Loucy (cell line): ENCODE results near the gene CD300LG.
A peak's percentile ranks its signal among the peaks of the same experiment; 100 is the strongest.

Experiments
- EZH2phosphoT487 ChIP-seq: fragments of 200-600 bp; IDR thresholded peaks from 2 replicates; pipeline ENCODE4 v1.6.1; 2018; ENCODE audit warnings: antibody characterized with exemption, mild to moderate bottlenecking, moderate library complexity, borderline replicate concordance
- TF ChIP-seq, protein P1 (sequence below): fragments of 200-600 bp; sonication (generic); conservative IDR thresholded peaks from 2 replicates; pipeline ENCODE4 v1.5.1; 2014; ENCODE audit warnings: mild to moderate bottlenecking, antibody characterized with exemption, low read length

- TF ChIP-seq, protein P1, sequence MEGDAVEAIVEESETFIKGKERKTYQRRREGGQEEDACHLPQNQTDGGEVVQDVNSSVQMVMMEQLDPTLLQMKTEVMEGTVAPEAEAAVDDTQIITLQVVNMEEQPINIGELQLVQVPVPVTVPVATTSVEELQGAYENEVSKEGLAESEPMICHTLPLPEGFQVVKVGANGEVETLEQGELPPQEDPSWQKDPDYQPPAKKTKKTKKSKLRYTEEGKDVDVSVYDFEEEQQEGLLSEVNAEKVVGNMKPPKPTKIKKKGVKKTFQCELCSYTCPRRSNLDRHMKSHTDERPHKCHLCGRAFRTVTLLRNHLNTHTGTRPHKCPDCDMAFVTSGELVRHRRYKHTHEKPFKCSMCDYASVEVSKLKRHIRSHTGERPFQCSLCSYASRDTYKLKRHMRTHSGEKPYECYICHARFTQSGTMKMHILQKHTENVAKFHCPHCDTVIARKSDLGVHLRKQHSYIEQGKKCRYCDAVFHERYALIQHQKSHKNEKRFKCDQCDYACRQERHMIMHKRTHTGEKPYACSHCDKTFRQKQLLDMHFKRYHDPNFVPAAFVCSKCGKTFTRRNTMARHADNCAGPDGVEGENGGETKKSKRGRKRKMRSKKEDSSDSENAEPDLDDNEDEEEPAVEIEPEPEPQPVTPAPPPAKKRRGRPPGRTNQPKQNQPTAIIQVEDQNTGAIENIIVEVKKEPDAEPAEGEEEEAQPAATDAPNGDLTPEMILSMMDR, result peak; percentile 47
- no peak for TF ChIP-seq EZH2phosphoT487
These were observed 26.1 kb downstream of the CD300LG start for GRCh38 chr17:43873091-43873490.
